Neural progenitor cell (in vitro differentiated cells): ENCODE data around the gene CIDEB. TPM values are rescaled to one million over a fixed set of nuclear protein-coding genes. Genes with fewer than 3 reads are reported as not detected.

Experiments used
- DNase-seq: peaks from one replicate; pipeline ENCODE4 v3.0.0-alpha.2; 2016; ENCODE audit warnings: low spot score
- H2AFZ ChIP-seq: fragments of 200-600 bp; sonication (generic); replicated peaks from 2 replicates; pipeline ENCODE4 v1.6.1; 2016; ENCODE audit warnings: antibody characterized with exemption
- H3F3A ChIP-seq: fragments of 200-600 bp; sonication (generic); 2 replicates; pipeline ENCODE4 v1.6.1; 2016; ENCODE audit warnings: antibody characterized with exemption, low read depth
- H3K27ac ChIP-seq: fragments of 200-600 bp; sonication (generic); 2 replicates; pipeline ENCODE4 v1.5.1; 2016; ENCODE audit warnings: mild to moderate bottlenecking
- H3K27me3 ChIP-seq: fragments of 200-600 bp; sonication (generic); 2 replicates; pipeline ENCODE4 v1.6.1; 2016; ENCODE audit warnings: mild to moderate bottlenecking, moderate library complexity
- H3K36me3 ChIP-seq: fragments of 200-600 bp; sonication (generic); 2 replicates; pipeline ENCODE4 v1.5.1; 2016
- H3K4me1 ChIP-seq: fragments of 200-600 bp; sonication (generic); 2 replicates; pipeline ENCODE4 v1.6.1; 2016; ENCODE audit warnings: mixed run types
- H3K4me2 ChIP-seq: fragments of 200-600 bp; sonication (generic); 2 replicates; pipeline ENCODE4 v1.6.1; 2016
- H3K4me3 ChIP-seq: fragments of 200-600 bp; sonication (generic); 2 replicates; pipeline ENCODE4 v1.5.1; 2016
- H3K79me2 ChIP-seq: fragments of 200-600 bp; sonication (generic); 2 replicates; pipeline ENCODE4 v1.6.1; 2016; ENCODE audit warnings: low read depth
- H3K9ac ChIP-seq: fragments of 200-600 bp; sonication (generic); 2 replicates; pipeline ENCODE4 v1.6.1; 2016
- H3K9me3 ChIP-seq: fragments of 200-600 bp; sonication (generic); 2 replicates; pipeline ENCODE4 v1.5.1; 2016; ENCODE audit warnings: low read depth
- H4K20me1 ChIP-seq: fragments of 200-600 bp; sonication (generic); 2 replicates; pipeline ENCODE4 v1.6.1; 2016; ENCODE audit warnings: low read depth
- H3K27ac Mint-ChIP-seq: 3 replicates; pipeline ENCODE4 v1.8.0; 2021; ENCODE audit warnings: mixed read lengths
- H3K27me3 Mint-ChIP-seq: 2 replicates; pipeline ENCODE4 v1.8.0; 2022; ENCODE audit warnings: low read depth, mild to moderate bottlenecking, inconsistent platforms, moderate library complexity, mixed read lengths; ENCODE audit not compliant: insufficient read depth
- H3K36me3 Mint-ChIP-seq: 3 replicates; pipeline ENCODE4 v1.8.0; 2021; ENCODE audit warnings: mixed read lengths
- H3K4me1 Mint-ChIP-seq: 3 replicates; pipeline ENCODE4 v1.8.0; 2021; ENCODE audit warnings: mixed read lengths
- H3K4me3 Mint-ChIP-seq: 3 replicates; pipeline ENCODE4 v1.8.0; 2021; ENCODE audit warnings: mild to moderate bottlenecking, moderate library complexity, mixed read lengths
- H3K9me3 Mint-ChIP-seq: 3 replicates; pipeline ENCODE4 v1.8.0; 2020; ENCODE audit warnings: mixed read lengths
- CTCF ChIP-seq: fragments of 200-600 bp; sonication (generic); IDR thresholded peaks from 2 replicates; pipeline ENCODE4 v1.5.1; 2017; ENCODE audit warnings: antibody characterized with exemption, mild to moderate bottlenecking
- EZH2 ChIP-seq: fragments of 200-600 bp; sonication (generic); IDR thresholded peaks from 2 replicates; pipeline ENCODE4 v1.6.1; 2017; ENCODE audit warnings: antibody characterized with exemption, mild to moderate bottlenecking, moderate library complexity
- EZH2phosphoT487 ChIP-seq: fragments of 200-600 bp; sonication (generic); IDR thresholded peaks from 2 replicates; pipeline ENCODE4 v1.6.1; 2017; ENCODE audit warnings: antibody characterized with exemption
- total RNA-seq: library from RNA; depleted of rRNA; stranded (reverse); fragments of >200 nt; gene quantifications from 2 replicates; pipeline ENCODE4 v1.2.3, GENCODE V29; 2015; ENCODE audit warnings: low replicate concordance

The CIDEB gene
- total RNA-seq, 1 donor from 2014 or later, result not detected

- no peak overlapping the region for H3K9ac ChIP-seq
- no peak overlapping the region for H3K4me3 ChIP-seq
- H2AFZ ChIP-seq, result no peak overlapping the region
- no peak for DNase-seq
- TF ChIP-seq CTCF (no peak), EZH2 (no peak)
- peaks cover 100% of the 10 kb centered on the region for H3K27me3 ChIP-seq
- no peaks in the 10 kb centered on the region for H3K79me2 ChIP-seq
- no peaks in the 10 kb centered on the region for H3K36me3 ChIP-seq
- no peaks in the 10 kb centered on the region for H3K9me3 ChIP-seq
- Mint-ChIP-seq H3K27me3 (peaks cover 88% of the 10 kb centered on the region), H3K4me3 (peak overlapping the region; percentile 25), H3K9me3 (peaks cover 10% of the 10 kb centered on the region), H3K4me1 (peaks cover 9% of the 10 kb centered on the region), H3K27ac (no peak overlapping the region), H3K36me3 (no peaks in the 10 kb centered on the region)
- no peak overlapping the region for H3K27ac ChIP-seq
- H4K20me1 ChIP-seq, result peaks cover 12% of the 10 kb centered on the region
- peaks cover 8% of the 10 kb centered on the region for H3K4me1 ChIP-seq
- H3K4me2 ChIP-seq, result no peak overlapping the region
- peaks cover 6% of the 10 kb centered on the region for H3F3A ChIP-seq
Measured at GRCh38 chr14:24337824-24338175, 30.0 kb upstream of the CIDEB start.

DNA sequence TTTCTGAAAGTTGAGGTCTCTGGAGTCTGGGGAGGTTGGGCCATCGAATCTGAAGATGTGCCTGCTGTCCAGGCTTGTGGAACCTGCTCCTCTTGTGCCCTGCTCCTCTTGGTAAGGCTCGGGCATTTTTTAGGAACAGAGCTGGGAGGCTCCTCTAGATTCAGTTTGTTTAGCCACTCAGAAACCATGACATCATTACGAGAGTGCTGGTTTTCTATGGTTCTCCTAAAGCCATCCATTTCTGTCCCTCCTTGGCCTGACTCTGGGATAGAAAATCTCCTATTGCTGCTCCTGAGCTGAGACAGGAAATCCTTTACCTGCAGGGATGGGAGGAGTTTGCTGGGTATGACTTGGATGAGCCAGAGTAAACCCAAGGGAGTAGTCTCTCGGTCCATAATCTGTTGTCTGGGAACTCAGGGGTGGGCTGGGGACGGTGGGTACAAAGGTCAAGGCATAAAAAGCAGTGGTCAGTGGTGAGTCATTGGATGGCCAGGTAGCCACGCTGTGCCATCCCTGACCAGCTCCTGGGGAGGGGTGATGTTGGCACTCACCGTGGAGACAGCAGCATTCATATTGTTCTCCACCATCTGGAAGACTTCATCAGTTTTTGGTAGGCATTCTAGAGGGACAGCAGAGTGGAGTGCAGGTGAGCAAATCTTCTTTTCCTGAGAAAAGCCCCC lies 29.5 kb upstream of the CIDEB start:
- H3K79me2 ChIP-seq, result no peaks in the 10 kb centered on the region
- no peak overlapping the region for H3K9ac ChIP-seq
- no peaks in the 10 kb centered on the region for H3K36me3 Mint-ChIP-seq
- peaks cover 12% of the 10 kb centered on the region for H3F3A ChIP-seq
- H3K27me3 Mint-ChIP-seq, result peaks cover 88% of the 10 kb centered on the region
- peaks cover 100% of the 10 kb centered on the region for H3K27me3 ChIP-seq
- peaks cover 8% of the 10 kb centered on the region for H3K9me3 Mint-ChIP-seq
- H3K4me2 ChIP-seq, result no peak overlapping the region
- no peaks in the 10 kb centered on the region for H3K36me3 ChIP-seq
- H2AFZ ChIP-seq, result no peak overlapping the region
- H3K9me3 ChIP-seq, result no peaks in the 10 kb centered on the region
- H3K27ac ChIP-seq, result no peak overlapping the region
- peaks cover 11% of the 10 kb centered on the region for H3K4me1 Mint-ChIP-seq
- H3K4me1 ChIP-seq, result peaks cover 11% of the 10 kb centered on the region
- peaks cover 12% of the 10 kb centered on the region for H4K20me1 ChIP-seq
- no peak overlapping the region for H3K4me3 ChIP-seq
- H3K27ac Mint-ChIP-seq, result peak overlapping the region; percentile 63
- TF ChIP-seq CTCF (no peak), EZH2 (no peak), EZH2phosphoT487 (no peak)
- H3K4me3 Mint-ChIP-seq, result no peak overlapping the region
- no peak for DNase-seq

DNA sequence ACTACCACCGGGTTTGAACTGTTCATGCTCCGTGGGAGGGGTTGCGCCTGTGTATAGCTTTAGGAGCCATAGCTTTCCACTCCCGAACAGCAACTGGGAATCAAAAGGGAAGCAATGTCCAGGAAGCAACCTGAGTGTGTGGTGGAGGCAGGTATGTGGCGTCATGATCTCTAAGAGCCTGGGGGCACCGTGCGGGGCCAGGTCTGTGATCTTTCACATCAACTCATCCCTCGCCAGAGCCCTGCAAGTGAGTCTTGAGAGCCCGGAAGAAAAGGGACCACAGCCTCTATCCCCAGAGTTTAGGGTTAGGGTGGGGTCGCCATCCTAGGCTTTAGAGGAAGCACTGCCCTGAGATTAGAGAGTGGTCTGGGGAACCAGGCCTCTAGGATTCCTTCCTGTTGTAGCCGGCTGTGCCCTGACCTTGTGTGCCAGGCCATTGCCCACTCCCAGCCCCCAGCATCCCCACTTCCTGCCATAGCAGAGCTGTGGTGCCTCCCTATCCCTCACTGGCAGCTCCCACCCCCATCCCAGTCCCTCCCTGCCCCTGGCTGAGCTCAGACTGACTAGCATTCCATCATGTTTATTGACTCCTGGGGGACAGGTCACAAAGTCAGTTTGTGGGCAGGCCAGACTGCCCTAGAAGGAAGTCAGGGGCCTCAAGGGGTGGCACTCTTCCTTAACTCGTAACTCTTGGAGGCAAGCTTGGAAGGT lies 27.8 kb upstream of the CIDEB start:
- Mint-ChIP-seq H3K27ac (no peak overlapping the region), H3K4me3 (peak overlapping the region; percentile 75), H3K9me3 (peaks cover 8% of the 10 kb centered on the region)

More for the DNA sequence above, 27.8 kb upstream of the CIDEB start:
- Histone ChIP-seq H3K4me2 (no peak overlapping the region), H3K9ac (no peak overlapping the region), H3K79me2 (no peaks in the 10 kb centered on the region), H2AFZ (no peak overlapping the region), H3F3A (peaks cover 22% of the 10 kb centered on the region), H3K36me3 (no peaks in the 10 kb centered on the region), H4K20me1 (peaks cover 12% of the 10 kb centered on the region), H3K9me3 (no peaks in the 10 kb centered on the region), H3K4me3 (no peak overlapping the region), H3K27me3 (peaks cover 100% of the 10 kb centered on the region), H3K4me1 (peaks cover 11% of the 10 kb centered on the region), H3K27ac (no peak overlapping the region)
- Mint-ChIP-seq H3K36me3 (no peaks in the 10 kb centered on the region), H3K27me3 (peaks cover 86% of the 10 kb centered on the region), H3K4me1 (peaks cover 14% of the 10 kb centered on the region)
- no peak for DNase-seq
- TF ChIP-seq CTCF, result no peak
- no peak for TF ChIP-seq EZH2
- no peak for TF ChIP-seq EZH2phosphoT487
